ENCODE measurements around the gene PTMS.

The PTMS gene

DNA sequence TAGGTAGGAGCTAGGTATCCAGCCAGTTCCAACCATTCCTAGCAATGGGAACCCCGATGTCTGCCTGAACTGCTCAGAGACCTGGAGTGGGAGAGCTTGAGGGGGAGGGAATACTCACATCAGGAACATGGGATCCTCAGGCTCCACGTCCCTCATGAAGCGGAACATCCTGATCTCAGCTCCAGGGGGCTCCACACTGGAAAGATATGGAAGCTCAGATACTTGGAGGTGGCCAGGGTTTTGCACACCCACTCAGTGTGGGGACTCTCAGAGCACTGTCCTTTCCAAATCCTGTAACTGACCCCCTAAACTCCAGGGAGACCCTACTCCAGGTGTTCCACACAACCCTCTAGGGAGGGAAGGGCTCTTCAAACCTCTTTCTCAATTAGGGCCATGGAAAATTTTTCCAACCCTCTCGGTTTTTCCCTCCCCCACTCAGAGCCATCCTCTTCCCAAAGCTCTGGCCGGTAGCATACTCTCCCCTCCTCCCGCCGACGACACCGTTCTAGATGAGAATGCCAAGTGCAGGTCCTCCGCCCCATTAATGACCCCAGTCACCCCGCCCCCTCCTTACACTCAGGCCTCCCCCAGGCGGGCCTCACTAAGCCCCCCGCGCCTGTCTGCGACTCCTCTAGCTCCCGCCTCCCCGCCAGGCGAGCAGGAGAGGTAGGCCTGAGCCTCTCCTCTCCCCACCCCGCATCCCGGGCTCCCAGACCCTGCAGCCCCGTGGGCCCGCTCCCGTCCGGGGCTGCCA is 13.8 kb upstream of the PTMS start:
- no peak for DNase-seq (ENCODE audit: low spot score)

DNA sequence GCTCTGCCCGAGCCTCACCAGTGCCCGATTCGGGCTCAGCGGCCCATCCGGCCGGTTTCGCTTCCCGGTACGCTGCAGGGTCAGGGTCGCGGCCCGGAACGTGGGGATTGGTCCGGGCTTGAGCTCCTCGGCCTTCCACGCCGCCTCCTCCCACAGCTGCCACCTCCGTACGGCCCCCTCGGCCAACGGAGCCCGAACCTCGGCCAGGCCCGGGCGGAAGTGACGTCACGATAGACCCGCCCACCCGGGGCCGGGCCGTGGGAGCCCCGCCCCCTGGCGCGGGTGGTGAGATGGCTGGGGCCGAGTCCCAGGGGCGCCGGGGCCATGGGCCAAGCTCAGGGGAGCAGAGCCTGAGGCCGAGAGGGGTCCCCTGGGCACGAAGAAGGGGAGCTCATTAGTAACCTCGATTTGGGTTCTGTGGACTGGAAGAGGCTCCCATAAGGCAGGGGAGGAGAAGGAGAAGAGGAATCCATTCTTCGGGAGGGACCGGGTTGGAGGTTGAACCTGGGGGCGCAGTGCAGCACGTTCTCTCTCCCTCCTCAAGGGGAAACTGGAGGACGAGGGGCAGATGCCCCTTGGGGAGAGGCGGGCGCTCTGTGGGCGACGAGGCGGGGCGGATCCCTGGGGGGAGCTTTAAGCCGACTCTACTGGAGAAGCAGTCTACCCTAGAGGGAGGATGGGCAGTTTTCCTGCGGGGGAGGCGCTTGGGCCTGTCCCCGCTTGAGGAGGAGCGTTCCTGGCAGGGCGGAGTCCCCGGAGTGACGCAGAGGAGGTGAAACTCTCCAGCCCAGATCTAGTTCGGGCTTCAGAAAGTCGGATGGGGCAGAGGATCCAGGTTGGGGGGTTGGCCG is 13.0 kb upstream of the PTMS start, which contains the start of gene MLF2:
TSS of gene MLF2 (minus strand) at position 221 of the 851 bp plus-strand sequence. CDS start 807 bp downstream, outside the sequence.
- DNase-seq (ENCODE audit: low spot score) = peak; percentile 98

DNA sequence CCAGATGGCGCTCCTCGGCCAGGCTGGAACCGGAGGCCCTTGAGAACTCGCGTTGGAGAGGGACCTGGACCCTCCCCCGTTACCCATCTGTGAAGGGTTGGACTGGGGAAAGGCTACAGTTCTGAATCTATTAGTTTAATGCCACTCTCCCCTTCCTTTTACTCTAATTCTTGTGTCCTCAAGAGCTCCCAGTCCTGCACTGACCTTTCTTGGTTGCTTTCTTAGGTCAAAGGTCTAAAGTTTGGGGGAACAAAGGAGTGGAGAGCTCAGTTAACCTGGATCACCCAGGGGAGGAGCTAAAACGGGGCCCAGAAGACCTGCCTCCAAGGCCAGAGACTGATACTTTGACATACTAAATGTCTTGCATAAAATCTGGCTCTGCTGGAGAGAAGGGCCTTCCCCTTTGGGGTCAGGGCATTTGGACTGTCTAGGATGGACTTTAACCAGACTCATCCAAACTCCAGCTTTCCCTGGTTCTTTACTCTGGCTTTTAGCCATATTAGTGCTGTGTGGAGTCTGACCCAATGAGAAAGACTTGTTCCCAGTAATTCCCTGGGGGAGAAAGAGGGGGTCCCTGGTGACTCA is 12.3 kb upstream of the PTMS start:
- no peak for DNase-seq (ENCODE audit: low spot score)

DNA sequence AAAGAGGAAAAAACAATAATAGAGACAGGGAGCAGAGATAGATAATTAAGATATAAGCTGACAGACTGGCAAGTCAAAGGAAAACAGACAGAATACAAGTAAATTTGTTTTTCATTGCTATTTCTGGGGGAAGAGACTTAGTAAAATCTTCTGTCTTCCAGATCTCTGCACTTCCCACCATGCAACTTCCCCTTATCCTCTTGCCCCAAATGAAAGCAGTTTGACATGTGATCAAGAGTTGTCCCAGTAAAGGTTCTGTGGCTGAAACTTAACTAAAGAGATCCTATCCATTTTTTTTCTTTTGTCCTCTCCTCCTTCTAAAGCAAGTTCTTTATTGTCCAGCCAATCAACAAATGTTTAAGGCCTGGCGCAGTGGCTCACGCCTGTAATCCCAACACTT is 11.8 kb upstream of the PTMS start:
- no peak for DNase-seq (ENCODE audit: low spot score)

DNA sequence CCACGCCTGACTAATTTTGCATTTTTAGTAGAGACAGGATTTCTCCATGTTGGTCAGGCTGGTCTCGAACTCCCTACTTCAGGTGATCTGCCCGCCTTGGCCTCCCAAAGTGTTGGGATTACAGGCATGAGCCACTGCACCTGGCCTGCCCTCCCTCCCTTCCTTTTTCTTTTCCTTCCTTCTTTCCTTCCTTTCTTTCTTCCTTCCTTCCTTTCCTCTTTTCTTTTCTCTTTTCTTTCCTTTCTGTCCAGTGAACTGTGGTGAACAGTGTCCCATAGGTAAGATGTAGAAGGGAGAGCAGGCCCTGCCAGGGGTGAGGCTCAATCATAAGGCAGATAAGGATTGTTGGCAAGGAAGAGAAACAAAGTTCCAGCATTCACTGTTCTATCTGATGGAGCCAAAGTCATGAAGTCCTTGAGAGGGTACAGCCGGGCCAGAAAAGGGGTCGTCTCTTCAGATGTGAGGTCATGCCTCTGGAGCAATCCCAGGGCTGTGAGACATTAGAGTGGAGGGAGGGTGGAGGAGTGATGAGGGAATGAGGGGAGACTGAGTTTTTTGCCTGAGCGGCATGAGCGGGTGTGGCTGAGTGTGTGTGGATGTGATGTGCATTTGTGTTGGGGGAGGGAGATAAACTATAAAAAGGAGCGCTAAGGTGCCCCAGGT is 9.0 kb upstream of the PTMS start:
- DNase-seq (ENCODE audit: low spot score) = no peak

DNA sequence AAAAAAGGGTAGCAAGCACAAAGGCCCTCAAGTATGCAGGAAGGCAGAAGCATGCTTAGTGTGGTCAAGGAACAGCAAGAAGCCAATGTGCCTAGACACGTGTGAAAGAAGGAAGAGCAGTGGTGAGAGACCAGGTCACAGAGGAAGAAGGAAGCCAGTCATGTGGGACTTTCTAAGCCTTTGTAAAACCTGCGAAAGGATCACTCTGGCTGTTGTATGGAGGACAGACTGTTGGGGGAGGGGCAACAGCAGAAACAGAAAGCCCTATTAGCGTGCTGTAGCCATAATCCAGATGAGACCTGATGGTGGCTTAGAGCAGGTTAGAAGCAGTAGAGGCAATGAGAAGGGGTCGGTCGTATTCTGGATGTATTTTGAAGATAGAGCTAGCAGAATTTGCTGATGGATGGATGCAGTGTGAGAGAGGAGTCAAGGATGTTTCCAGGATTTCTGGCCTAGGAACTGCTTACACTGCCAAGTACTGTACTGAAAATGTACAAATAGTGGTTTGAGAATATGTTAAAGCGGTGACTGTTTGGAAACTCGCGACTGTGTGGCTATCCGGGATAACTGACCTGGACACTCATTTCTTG is 7.6 kb upstream of the PTMS start:
- no peak for DNase-seq (ENCODE audit: low spot score)

DNA sequence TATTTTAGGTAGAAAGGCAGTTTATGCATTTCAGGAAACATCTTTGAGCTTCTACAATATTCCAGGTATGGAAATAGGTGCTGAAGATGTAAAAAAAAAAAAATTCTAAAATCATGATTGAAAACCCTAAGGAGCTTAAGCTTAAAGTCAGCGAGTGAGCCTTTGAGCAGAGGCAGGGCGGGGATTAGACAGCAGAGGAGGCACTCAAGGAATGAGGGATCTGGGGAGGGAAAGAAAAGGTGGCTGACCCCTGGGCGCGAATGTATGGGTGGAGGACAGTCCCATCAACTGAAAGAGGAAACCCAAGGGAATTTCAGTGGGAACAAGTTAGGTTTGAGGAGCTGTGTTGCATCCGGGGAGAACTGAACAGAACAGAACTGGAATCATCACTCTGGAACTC is 6.4 kb upstream of the PTMS start:
- no peak for DNase-seq (ENCODE audit: low spot score)

DNA sequence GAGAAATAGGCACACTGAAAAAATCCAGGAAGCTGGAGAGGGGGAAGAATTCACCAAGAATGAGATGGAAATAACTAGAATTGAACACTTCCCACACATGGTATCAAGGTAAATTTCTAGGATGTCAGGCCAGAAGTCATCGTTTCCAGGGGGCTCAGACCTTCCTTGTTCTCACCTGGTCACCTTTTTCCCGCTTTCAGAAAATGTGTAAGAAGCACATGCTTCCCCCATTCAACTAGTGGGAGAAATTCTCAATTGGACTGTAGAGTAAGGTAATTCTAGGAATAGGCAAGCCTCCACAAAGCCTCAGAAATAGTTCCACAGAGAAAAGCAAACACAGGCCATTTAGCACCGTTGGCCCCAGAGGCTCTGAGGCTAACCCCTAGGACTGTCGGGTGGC is 2.8 kb upstream of the PTMS start:
- DNase-seq (ENCODE audit: low spot score) = no peak

DNA sequence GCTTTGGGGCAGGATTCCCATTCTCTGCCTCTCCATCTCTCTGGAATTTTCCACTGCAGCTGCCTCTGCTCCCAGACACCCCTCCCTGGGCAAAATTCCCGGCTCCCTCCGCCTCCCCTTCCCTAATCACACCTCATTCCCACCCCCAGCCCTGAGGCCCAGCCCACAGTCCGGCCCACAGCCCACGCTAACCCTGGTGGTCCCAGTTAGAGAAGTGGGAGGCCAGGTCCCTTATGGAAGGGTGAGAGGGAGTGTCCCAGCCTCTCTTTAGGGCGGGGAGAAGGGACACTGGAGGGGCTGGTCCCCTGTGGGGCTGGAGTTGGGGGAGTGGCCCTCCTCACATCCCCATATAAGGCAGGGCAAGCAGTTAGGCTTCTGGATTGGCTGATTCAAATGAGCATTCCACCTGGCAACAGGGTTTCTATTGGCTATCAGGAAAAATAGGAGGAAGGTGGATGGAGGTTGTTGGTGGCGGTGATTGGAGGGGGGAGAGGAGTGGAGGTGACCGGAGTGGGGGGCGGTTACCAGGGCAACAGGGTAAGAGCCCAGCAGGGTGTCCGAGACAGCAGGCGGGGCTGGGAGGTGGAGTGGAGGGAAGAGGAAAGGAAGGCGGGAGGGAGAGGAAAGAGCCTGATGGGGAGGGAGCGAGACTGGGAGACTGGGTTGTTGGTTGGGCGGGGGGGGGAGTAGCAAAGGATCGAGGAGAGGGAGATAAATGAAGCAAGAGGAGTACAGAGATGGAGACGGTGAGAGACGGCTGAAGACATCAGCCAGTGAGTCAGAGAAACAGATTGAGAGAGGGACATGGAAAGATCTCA is 1.9 kb upstream of the PTMS start:
- peak; percentile 54 for DNase-seq (ENCODE audit: low spot score)

DNA sequence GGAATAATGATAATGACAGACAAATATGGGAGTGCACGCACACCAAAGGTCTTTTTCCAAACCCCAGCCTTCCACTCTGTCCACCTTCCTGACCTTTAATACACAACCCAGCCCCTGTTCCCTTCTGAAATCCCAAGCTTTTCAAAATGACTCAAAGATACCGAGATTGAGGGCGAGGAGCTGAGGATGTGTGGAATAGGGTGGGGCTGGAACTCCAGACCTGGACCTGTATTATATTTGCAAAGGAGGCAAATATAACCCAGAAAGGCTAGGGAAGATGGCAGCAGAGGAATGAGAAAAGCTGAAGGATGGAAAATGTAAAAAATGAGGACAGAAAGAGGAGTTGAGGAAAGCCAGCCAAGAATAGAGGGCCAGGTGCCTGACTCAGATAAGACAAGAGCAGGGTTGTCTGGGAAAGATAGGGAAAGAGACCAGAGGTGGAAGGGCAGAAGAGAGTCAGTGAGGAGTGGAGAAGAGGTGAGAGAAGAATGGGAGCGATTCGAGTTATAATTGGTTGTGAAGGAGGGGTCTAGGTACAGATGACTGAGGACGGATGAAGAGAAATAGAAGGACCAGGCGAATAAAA is 1.0 kb upstream of the PTMS start:
- no peak for DNase-seq (ENCODE audit: low spot score)

DNA sequence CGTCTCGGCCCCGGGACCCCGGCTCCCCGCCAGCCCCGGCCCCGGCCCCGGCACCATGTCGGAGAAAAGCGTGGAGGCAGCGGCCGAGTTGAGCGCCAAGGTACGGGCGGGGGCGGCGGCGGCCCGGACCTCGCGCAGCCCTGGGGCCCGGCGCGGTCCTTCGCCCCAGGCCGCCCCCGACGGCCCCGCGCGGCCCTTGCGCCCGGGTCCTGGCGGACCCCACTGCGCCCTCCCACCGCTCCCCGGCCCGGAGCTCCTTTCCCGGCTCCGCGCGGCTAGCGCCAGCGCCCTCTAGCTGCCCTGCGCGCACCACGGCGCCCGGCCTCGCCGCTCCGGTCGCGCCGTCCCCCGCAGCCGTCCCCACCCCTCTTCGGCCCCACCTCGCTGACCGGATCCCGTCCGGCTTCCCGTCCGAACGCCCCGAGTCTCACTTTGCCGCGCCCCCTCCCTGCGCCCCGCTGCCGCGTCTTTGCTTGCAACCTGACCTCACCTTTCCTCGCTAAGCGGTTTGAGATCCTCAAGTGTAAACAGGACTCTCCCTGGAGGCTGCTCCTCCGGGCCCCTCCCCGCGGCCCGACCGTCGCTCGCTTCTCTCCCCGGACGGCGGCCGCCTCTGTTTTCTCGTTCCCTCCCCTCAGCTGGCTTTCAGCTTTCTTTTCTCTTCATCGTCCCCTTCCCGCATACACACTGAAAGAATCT is 637 bp downstream of the PTMS start:
- DNase-seq (ENCODE audit: low spot score) = peak; percentile 34

DNA sequence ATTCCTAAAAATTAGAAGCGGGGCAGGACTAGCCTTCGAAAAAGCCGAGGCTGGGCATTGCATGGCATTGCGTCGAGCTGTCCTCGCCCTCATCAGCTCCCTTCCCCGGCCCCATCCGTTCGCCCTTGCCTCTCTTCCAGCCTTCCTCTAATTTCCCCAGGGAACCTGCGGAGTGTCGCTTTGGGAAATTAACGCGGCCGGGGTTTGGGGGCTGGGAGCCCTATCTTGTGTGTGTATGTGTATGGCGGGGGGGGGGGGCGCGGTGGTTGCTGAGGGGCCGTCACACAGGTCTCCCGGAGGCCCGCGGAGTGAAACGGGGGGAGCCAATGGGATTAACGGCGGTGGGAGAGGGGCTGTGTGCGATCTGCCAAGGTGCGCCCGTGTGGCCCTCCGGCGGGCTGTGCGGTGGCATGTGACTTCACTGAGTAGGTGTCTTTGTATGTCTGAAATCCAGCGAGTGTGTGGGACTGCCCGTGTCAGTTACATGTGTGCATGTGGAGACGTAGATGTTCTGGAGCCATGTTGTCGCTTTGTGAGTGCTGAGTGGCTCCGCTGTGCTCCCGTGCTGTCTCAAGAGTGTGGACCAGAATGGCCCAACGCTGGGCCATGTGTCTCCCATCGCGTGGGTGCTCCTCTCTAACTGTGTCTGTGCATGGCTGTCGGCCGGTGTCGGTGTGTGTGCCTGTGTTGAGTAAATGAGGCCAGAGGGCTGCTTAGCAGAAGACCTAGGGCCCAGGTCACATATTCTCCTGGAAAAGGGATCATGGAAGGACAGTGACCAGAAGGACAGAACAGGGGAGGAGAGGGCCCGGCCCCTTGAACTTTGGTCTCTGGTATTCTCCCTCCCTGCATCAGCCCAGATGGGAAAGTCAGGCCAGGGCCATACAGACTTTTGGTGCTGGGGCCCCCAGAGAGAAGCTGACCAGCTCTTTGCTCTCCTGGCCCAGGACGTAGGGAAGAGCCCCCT is 1.5 kb downstream of the PTMS start:
- DNase-seq (ENCODE audit: low spot score) = no peak

DNA sequence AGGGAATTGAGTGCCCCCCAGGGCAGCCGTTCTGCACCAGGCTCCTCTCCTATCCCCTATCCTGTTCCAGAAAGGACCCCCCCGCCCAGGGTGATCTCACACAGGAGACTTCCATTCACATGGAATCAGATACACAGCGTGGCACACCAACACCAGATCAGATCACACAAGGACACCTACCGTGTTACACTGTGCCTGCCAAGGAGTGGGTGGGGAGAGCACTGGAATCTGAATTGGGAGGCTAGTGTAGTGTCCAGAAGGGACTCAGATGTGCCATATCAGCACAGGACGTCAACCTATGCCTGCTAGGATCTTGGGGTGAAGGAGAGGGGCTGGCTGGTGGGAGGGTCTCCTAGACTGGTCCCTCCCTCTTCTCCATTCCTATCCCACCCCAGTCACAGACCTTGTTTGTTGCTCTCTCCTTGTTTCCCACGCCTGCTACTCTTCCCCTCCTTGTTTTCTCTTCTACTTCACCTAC is 2.3 kb downstream of the PTMS start:
- no peak for DNase-seq (ENCODE audit: low spot score)

DNA sequence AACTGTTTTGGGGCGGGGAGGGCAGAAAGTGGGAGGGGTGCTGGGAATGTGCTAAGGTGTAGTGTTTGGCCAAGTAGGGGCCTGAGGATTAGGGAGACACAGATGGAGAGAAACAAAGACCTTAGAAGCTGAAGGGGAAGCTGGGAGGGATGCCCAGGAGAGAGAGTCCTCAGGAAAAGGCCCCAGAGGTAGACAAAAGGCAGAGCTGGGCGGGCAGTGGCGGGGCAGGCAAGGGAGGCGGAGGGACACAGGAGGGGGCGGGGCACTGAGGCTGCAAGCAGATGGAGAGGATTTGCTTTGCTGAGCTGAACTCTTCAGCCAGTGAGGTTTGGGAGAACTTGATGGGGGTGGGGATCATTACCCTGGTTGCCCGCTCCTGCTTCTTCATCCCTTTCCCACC is 2.8 kb downstream of the PTMS start:
- DNase-seq (ENCODE audit: low spot score) = no peak

DNA sequence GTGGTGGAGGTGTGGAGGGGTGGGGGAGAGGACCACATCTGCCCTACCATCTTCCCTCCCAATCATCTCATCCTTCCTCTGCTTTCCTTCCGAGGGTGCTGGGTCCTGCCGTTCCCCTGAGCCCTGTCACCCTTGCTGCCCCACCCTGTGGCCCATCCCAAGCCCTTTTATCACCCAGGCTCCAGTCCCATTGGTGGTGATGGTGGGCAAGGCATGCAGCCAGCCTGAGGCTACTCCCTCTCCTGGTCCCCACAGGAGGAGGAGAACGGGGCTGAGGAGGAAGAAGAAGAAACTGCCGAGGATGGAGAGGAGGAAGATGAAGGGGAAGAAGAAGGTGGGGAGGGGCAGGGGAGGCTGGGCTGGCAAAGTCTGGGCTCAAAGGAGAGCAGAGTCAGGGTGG is 3.5 kb downstream of the PTMS start:
- no peak for DNase-seq (ENCODE audit: low spot score)

DNA sequence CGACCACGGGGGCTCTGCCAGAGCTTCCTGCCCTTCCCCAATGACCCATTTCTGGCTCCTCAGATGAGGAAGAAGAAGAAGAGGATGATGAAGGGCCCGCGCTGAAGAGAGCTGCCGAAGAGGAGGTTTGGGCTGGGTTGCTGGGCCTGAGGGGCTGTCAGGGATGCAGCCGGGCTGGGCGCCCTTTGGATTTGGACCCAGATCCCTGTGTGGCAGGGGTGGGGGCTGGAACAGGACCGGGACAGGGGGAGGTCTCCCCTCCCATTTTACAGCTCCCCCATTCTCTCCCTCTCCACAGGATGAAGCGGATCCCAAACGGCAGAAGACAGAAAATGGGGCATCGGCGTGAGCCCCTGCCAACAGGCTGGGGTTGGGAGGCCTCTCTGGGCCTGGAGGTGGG is 3.9 kb downstream of the PTMS start:
- DNase-seq (ENCODE audit: low spot score) = no peak

DNA sequence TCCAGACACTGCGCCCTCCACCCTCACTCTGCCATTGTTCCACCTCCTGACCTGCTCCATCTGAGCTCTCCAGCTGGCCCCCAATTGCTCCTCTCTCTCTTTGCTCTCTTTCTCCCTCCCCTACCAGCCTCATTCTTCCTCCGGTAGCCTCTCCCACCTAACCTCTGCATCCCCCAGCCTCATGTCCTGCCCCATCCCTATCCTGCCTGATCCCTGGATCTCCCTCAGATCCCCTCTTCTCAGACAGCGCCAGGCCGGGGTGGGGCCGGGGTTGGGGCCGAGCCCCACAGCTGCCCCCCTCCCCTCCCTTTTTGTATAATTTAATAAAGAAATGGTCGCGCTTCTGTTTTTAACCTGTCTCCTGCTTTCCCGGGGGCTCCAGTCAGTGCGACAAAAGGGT is 4.4 kb downstream of the PTMS start:
- no peak for DNase-seq (ENCODE audit: low spot score)

DNA sequence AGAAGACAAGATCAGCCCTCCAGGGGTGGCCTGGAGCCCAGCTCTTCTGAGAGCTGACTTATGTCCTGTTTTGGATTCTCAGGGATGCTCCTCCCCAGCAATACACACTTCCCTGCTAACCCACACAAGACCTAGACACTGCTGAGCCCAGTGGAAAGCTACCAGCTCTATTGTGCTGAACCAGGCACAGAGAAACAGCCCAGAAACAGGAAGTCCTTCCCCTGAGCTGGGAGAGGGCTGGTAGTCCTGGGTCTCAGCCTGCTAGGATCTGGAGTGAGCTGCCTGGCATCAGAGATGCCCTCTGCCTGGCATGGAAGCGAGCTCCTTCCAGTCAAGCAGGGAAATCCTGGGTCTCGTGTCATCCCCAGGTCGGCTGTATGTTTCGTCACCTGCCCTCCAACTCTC is 4.9 kb downstream of the PTMS start:
- DNase-seq (ENCODE audit: low spot score) = no peak

All from CD4-positive, alpha-beta T cell treated with Interleukin-6 at 100 ng/mL for 8 hours (primary cell).